Bronchial epithelial cell (primary cell): ENCODE results near the gene CALHM4. TPM values are rescaled to one million over a fixed set of nuclear protein-coding genes. Genes with fewer than 3 reads are reported as not detected.
A peak's percentile ranks its signal among the peaks of the same experiment; 100 is the strongest.
"Not testable (repeated sequence)": the region's sequence is repeated elsewhere in the genome, so short reads cannot be mapped to it uniquely, and the experiment has no call there.

Experiments
- DNase-seq: peaks from one replicate; pipeline ENCODE4 v3.0.0-alpha.2; 2010; ENCODE audit warnings: low read depth
- FAIRE-seq: peaks from 2 replicates; lab custom pipeline; 2011; peaks lifted over from hg19 to GRCh38; lab: Jason Lieb, UNC
- H3K27me3 ChIP-seq: 2 replicates; pipeline ENCODE4 v1.5.1; 2011; ENCODE audit warnings: low read length; ENCODE audit not compliant: control insufficient read depth, insufficient read depth
- H3K36me3 ChIP-seq: 2 replicates; pipeline ENCODE4 v1.5.1; 2011; ENCODE audit warnings: low read length; ENCODE audit not compliant: control insufficient read depth, insufficient read depth
- H3K4me3 ChIP-seq: 2 replicates; pipeline ENCODE4 v1.5.1; 2011; ENCODE audit warnings: mild to moderate bottlenecking, low read depth, low read length, control low read depth
- total RNA-seq: library from RNA; depleted of rRNA; stranded (reverse); fragments of >200 nt; gene quantifications from 2 replicates; pipeline ENCODE4 v1.2.1, GENCODE V29; 2014
- TF ChIP-seq, protein P1 (sequence below): IDR thresholded peaks from 2 replicates; pipeline ENCODE4 v1.5.1; 2011; ENCODE audit warnings: mild to moderate bottlenecking, moderate library complexity, low read length, control low read depth, inconsistent platforms; ENCODE audit not compliant: insufficient read depth, severe bottlenecking

CALHM4 gene
- total RNA-seq, 1 donor from 2014 or later: under 0.01 TPM

DNA sequence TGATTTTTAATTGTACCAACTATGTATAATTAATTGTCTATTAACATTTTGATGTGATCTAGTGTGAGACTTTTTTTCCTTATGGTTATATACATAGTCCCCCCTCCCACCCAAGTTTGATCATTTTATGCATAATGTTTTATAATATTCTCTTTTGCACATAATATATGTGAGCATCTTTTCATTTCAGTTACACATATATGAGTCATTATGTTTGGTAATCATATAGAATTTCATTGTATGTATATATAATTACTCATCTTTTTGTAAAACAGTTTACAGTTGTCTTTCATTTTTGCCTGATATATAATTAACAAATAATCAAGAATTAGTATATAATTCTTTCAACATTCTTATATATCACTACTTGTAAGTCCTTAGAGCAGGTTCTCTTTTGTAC lies 32.7 kb downstream of the CALHM4 start:
- peaks cover 1% of the 10 kb centered on the region for H3K36me3 ChIP-seq
- no peak for FAIRE-seq

GRCh38 chr6:116586738-116587137 lies 33.2 kb downstream of the CALHM4 start:
- Histone ChIP-seq H3K4me3 (no peak overlapping the region), H3K36me3 (peaks cover 1% of the 10 kb centered on the region), H3K27me3 (no peaks in the 10 kb centered on the region)
- TF ChIP-seq, protein P1, sequence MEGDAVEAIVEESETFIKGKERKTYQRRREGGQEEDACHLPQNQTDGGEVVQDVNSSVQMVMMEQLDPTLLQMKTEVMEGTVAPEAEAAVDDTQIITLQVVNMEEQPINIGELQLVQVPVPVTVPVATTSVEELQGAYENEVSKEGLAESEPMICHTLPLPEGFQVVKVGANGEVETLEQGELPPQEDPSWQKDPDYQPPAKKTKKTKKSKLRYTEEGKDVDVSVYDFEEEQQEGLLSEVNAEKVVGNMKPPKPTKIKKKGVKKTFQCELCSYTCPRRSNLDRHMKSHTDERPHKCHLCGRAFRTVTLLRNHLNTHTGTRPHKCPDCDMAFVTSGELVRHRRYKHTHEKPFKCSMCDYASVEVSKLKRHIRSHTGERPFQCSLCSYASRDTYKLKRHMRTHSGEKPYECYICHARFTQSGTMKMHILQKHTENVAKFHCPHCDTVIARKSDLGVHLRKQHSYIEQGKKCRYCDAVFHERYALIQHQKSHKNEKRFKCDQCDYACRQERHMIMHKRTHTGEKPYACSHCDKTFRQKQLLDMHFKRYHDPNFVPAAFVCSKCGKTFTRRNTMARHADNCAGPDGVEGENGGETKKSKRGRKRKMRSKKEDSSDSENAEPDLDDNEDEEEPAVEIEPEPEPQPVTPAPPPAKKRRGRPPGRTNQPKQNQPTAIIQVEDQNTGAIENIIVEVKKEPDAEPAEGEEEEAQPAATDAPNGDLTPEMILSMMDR: no peak
- DNase-seq (no peak), FAIRE-seq (no peak)

More for the DNA sequence above, 32.7 kb downstream of the CALHM4 start:
- DNase-seq: peak; percentile 67
- Histone ChIP-seq H3K4me3 (no peak overlapping the region), H3K27me3 (no peaks in the 10 kb centered on the region)
- TF ChIP-seq, protein P1: no peak

- no peak for FAIRE-seq
- no peak for DNase-seq
- Histone ChIP-seq H3K27me3 (no peaks in the 10 kb centered on the region), H3K36me3 (peaks cover 4% of the 10 kb centered on the region), H3K4me3 (no peak overlapping the region)
- TF ChIP-seq, protein P1: no peak
These were observed 41.7 kb downstream of the CALHM4 start for GRCh38 chr6:116595247-116595646.

DNA sequence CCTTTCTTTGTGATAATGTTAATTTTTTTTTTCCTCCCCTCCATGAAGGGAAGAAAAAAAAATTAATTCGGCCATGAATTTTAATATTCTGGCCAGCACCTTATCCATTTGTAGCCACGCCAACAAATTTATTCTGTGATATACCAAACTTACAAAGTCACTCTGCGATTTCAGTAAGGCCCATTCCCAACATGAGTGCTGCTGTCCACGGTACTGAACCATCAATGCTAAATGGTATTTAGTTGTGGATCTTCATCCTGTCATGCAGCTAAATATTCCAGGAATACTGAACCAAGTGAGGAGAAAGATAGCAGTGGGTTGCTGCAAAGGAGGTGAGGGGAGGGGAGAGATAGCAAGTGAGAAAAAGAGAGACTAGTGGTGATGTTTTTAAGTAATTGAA lies 43.3 kb downstream of the CALHM4 start:
- DNase-seq (no peak), FAIRE-seq (no peak)
- TF ChIP-seq, protein P1: no peak
- Histone ChIP-seq H3K4me3 (no peak overlapping the region), H3K27me3 (no peaks in the 10 kb centered on the region), H3K36me3 (peaks cover 4% of the 10 kb centered on the region)

GRCh38 chr6:116603916-116604315 lies 50.4 kb downstream of the CALHM4 start:
- not testable (repeated sequence) for DNase-seq, H3K36me3 ChIP-seq, FAIRE-seq, H3K4me3 ChIP-seq, H3K27me3 ChIP-seq

GRCh38 chr6:116604868-116605267 lies 51.3 kb downstream of the CALHM4 start:
- FAIRE-seq, DNase-seq, H3K36me3 ChIP-seq, H3K4me3 ChIP-seq, H3K27me3 ChIP-seq: not testable (repeated sequence)

- DNase-seq: no peak
- Histone ChIP-seq H3K4me3 (no peak overlapping the region), H3K36me3 (no peaks in the 10 kb centered on the region), H3K27me3 (no peaks in the 10 kb centered on the region)
- TF ChIP-seq, protein P1: no peak
- no peak for FAIRE-seq
These were observed 52.4 kb downstream of the CALHM4 start for GRCh38 chr6:116605935-116606334.
